GM12872 (cell line): Measurements from ENCODE around the gene BTF3.
A peak's percentile ranks its signal among the peaks of the same experiment; 100 is the strongest.

ENCODE experiments used
- TF ChIP-seq, protein P1 (sequence below): IDR thresholded peaks from 3 replicates; pipeline ENCODE4 v1.5.1; 2011; ENCODE audit warnings: low read depth, mild to moderate bottlenecking, low read length, moderate library complexity; ENCODE audit not compliant: insufficient read depth

Gene BTF3

GRCh38 chr5:73498057-73498992 is at the start of gene BTF3:
Gene BTF3, plus strand, starts transcription at chr5:73498442. Its CDS starts 226 bp downstream, at chr5:73498668.
- TF ChIP-seq, protein P1, sequence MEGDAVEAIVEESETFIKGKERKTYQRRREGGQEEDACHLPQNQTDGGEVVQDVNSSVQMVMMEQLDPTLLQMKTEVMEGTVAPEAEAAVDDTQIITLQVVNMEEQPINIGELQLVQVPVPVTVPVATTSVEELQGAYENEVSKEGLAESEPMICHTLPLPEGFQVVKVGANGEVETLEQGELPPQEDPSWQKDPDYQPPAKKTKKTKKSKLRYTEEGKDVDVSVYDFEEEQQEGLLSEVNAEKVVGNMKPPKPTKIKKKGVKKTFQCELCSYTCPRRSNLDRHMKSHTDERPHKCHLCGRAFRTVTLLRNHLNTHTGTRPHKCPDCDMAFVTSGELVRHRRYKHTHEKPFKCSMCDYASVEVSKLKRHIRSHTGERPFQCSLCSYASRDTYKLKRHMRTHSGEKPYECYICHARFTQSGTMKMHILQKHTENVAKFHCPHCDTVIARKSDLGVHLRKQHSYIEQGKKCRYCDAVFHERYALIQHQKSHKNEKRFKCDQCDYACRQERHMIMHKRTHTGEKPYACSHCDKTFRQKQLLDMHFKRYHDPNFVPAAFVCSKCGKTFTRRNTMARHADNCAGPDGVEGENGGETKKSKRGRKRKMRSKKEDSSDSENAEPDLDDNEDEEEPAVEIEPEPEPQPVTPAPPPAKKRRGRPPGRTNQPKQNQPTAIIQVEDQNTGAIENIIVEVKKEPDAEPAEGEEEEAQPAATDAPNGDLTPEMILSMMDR = no peak

GRCh38 chr5:73448463-73449136 is 49.6 kb upstream of the BTF3 start, which contains the start of gene FOXD1:
Gene FOXD1, minus strand, starts transcription at chr5:73448777. Its CDS starts 415 bp downstream, at chr5:73448362.
- TF ChIP-seq, protein P1 = no peak

GRCh38 chr5:73450137-73450536 is 48.1 kb upstream of the BTF3 start:
- TF ChIP-seq, protein P1 = no peak

- TF ChIP-seq, protein P1 = no peak
These were observed 47.5 kb upstream of the BTF3 start for GRCh38 chr5:73450672-73451223.

DNA sequence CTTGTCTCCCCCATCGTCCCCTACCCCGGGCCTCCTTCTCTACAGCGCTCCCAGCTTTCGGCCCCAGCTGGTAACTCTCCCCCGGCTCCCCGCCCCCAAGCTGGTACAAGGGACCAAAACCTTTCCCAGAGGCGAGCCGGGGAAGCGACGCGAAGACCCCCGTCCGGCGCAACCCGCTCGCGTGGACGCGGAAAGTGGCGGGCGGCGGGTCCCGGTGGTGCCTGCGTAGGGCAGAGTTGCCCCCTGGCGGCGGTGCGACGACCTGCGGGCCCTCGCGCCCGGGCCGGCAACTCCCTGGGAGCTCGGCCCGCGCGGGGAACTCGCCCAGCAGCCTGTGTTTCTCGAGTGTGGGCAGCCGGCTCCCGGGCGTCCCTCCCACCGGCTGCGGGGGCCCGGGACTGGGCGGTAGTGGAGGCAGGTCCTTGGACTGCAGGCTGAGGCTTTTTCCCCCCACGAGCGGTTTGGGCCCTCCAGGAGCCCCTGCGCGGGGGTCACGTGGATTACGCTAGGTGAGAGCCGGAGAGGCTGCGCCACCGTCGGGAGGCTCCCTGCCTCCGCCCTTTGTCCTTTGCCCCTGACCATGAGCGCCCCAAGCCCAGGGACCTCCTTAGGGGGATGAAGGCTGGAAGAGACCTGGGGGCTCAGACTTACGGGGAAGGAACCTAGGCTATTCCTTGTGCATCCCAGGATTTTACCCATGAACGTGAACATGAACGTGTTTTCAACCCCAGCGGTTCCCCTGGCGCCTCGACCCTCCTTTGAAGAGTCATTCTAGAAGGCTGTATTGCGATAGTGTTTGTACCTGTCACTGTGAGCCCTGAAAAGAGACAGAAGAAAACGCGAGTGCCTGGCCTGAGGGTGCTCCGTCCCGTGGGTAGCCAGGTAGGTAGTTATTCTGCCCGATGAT is 46.8 kb upstream of the BTF3 start:
- TF ChIP-seq, protein P1 = peak; percentile 69

DNA sequence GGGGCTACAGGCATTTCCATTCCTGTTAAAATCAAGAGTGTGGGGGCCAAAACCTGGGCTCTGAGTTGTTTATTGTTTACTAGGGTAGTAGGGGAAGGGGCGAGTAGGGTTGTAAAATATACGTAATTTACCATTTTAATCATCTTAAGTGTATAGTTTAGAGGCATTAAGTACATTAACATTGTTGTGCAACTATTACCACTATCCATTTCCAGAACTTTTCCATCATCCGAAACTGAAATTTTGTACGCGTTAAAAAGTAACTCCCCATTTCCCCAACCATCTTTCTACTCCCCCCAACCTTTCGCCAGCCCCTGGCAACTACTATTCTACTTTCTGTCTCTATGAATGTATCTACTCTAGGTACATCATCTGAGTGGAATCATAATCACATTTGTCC is 46.0 kb upstream of the BTF3 start:
- TF ChIP-seq, protein P1 = no peak
